ENCODE measurements around the gene ASB13. TPM values are rescaled to one million over a fixed set of nuclear protein-coding genes. Genes with fewer than 3 reads are reported as not detected.

Gene ASB13
- total RNA-seq, 2 experiments from 2014 or later = 1.9 to 2.9 TPM

DNA sequence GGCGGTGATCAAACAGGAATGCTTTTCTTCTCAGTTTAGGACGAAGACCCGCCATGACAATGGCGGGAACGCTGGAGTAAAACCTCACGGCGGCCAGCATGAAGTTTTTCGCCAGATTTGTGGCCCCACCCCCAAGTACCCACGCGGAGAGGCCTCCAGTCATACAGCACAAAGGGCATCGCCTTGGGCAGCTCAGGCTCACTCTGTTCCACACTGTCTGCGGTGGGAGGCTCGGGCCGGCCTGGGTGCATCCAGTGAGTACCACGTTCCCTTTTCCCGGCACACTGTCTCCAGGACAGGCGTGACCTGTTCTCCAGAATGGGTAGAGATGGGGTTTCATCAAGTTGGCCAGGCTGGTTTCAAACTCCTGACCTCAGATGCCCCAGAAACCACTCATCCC, 27.3 kb downstream of the ASB13 start:
- Histone ChIP-seq H3K27me3 (ENCODE audit: control insufficient read depth in 1 of 2, insufficient read depth in 2 of 2, low read length in 2 of 2) (no peaks in the 10 kb centered on the region), H3K4me3 (ENCODE audit: low read length) (no peak overlapping the region), H3K4me1 (ENCODE audit: insufficient read depth, low read length) (no peaks in the 10 kb centered on the region), H3K9me3 (ENCODE audit: control insufficient read depth in 1 of 2, insufficient read depth in 1 of 2, low read length in 2 of 2) (no peaks in the 10 kb centered on the region), H3K36me3 (ENCODE audit: insufficient read depth, low read length) (peaks cover 33% of the 10 kb centered on the region), H3K27ac (ENCODE audit: low read depth in 1 of 2, low read length in 2 of 2) (no peak overlapping the region)
- Mint-ChIP-seq H3K27ac (no peak overlapping the region), H3K27me3 (no peaks in the 10 kb centered on the region), H3K9me3 (no peaks in the 10 kb centered on the region), H3K4me3 (no peak overlapping the region), H3K4me1 (ENCODE audit: low read depth) (no peaks in the 10 kb centered on the region), H3K36me3 (ENCODE audit: low read depth) (peaks cover 50% of the 10 kb centered on the region)
- TF ChIP-seq, protein P1, sequence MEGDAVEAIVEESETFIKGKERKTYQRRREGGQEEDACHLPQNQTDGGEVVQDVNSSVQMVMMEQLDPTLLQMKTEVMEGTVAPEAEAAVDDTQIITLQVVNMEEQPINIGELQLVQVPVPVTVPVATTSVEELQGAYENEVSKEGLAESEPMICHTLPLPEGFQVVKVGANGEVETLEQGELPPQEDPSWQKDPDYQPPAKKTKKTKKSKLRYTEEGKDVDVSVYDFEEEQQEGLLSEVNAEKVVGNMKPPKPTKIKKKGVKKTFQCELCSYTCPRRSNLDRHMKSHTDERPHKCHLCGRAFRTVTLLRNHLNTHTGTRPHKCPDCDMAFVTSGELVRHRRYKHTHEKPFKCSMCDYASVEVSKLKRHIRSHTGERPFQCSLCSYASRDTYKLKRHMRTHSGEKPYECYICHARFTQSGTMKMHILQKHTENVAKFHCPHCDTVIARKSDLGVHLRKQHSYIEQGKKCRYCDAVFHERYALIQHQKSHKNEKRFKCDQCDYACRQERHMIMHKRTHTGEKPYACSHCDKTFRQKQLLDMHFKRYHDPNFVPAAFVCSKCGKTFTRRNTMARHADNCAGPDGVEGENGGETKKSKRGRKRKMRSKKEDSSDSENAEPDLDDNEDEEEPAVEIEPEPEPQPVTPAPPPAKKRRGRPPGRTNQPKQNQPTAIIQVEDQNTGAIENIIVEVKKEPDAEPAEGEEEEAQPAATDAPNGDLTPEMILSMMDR (IDR thresholded peaks at IDR 0.05) = no peak
- DNase-seq (no peak), ATAC-seq (ENCODE audit: poor library complexity) (no peak)
- ChIA-PET POLR2A (no interaction called here), CTCF (no interaction called here)
- intact Hi-C loops (cut with DNase I, micrococcal nuclease) = no loop called here

DNA sequence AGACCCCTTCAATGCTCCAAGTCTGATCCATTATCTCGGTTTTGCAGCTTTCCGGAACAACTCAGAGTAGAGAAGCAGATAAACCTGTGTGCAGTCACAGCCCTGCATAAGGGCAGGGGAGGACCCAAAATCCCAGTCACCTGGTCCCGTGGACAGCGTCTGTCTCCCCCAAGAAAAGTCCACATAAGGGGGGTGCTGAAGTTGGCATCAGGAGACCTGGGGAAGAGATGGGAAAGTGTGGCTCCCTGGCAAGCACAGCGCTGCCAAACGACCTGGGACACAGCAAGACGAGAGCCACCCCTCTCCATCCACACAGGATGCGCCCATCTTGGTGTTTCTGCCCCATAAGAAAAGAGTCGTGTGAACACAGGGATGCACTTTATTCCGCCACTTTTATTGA, 27.9 kb downstream of the ASB13 start:
- intact Hi-C loops (cut with DNase I, micrococcal nuclease) = no loop called here
- ATAC-seq (ENCODE audit: poor library complexity) = no peak
- CTCF ChIA-PET = no interaction called here

DNA sequence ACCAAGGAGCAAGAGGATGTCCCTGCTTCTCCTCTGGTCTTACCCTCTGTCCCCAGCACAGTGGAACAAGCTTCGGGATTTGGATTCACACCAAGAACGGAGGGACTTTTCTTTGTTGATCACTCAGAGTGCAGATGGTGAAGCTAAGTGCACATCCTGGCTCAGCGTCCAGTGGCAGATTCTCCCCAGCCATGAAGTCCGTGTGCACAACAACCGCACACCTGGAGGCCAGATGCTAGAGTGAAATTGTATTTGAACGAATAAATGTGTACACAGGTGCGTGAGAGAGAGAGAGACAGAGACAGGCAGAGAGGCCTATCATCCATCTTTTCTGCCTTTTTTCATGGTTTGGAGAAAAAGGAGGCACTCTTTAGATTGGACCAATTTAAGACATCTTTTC, 31.5 kb downstream of the ASB13 start:
- H3K27me3 ChIP-seq (ENCODE audit: control insufficient read depth in 1 of 2, insufficient read depth in 2 of 2, low read length in 2 of 2) = no peaks in the 10 kb centered on the region
- TF ChIP-seq, protein P1 (IDR thresholded peaks at IDR 0.05) = no peak
- Mint-ChIP-seq H3K4me3 (no peak overlapping the region), H3K36me3 (ENCODE audit: low read depth) (peaks cover 16% of the 10 kb centered on the region), H3K4me1 (ENCODE audit: low read depth) (peaks cover 3% of the 10 kb centered on the region), H3K27ac (no peak overlapping the region), H3K9me3 (no peaks in the 10 kb centered on the region), H3K27me3 (no peaks in the 10 kb centered on the region)
- no peaks in the 10 kb centered on the region for H3K4me1 ChIP-seq (ENCODE audit: insufficient read depth, low read length)
- ATAC-seq (ENCODE audit: poor library complexity) (no peak), DNase-seq (no peak)
- ChIA-PET POLR2A (no interaction called here), CTCF (interaction anchor here (1.3 kb wide), 1 partner anchor 12 kb away, joined by 5 read pairs; no protein-coding TSS in a partner anchor)
- H3K27ac ChIP-seq (ENCODE audit: low read depth in 1 of 2, low read length in 2 of 2) = no peak overlapping the region
- peaks cover 15% of the 10 kb centered on the region for H3K36me3 ChIP-seq (ENCODE audit: insufficient read depth, low read length)
- no peak overlapping the region for H3K4me3 ChIP-seq (ENCODE audit: low read length)
- intact Hi-C loops (cut with DNase I, micrococcal nuclease) = no loop called here
- H3K9me3 ChIP-seq (ENCODE audit: control insufficient read depth in 1 of 2, insufficient read depth in 1 of 2, low read length in 2 of 2) = no peaks in the 10 kb centered on the region

More for the DNA sequence above, 27.9 kb downstream of the ASB13 start:
- Mint-ChIP-seq H3K27ac (no peak overlapping the region), H3K4me1 (ENCODE audit: low read depth) (no peaks in the 10 kb centered on the region), H3K27me3 (no peaks in the 10 kb centered on the region), H3K36me3 (ENCODE audit: low read depth) (peaks cover 45% of the 10 kb centered on the region), H3K4me3 (no peak overlapping the region), H3K9me3 (no peaks in the 10 kb centered on the region)
- Histone ChIP-seq H3K4me3 (ENCODE audit: low read length) (no peak overlapping the region), H3K9me3 (ENCODE audit: control insufficient read depth in 1 of 2, insufficient read depth in 1 of 2, low read length in 2 of 2) (no peaks in the 10 kb centered on the region), H3K36me3 (ENCODE audit: insufficient read depth, low read length) (peaks cover 33% of the 10 kb centered on the region), H3K27me3 (ENCODE audit: control insufficient read depth in 1 of 2, insufficient read depth in 2 of 2, low read length in 2 of 2) (no peaks in the 10 kb centered on the region), H3K4me1 (ENCODE audit: insufficient read depth, low read length) (no peaks in the 10 kb centered on the region), H3K27ac (ENCODE audit: low read depth in 1 of 2, low read length in 2 of 2) (no peak overlapping the region)
- DNase-seq = no peak
- POLR2A ChIA-PET = no interaction called here
- TF ChIP-seq, protein P1 (IDR thresholded peaks at IDR 0.05) = no peak
